HepG2 (cell line): ENCODE results near the gene UBE2R2. TPM values are rescaled to one million over a fixed set of nuclear protein-coding genes. Genes with fewer than 3 reads are reported as not detected.

Experiments
- FLYWCH1 ChIP-seq: sonication (generic); formaldehyde crosslinking; IDR thresholded peaks from 2 replicates; pipeline ENCODE4 v1.8.1; 2023; ENCODE audit warnings: mild to moderate bottlenecking, missing genetic modification reagents
- FOXA1 ChIP-seq, 2 experiments: fragments of 450-650 bp in 1 of 2; sonication (generic) in 1 of 2; formaldehyde crosslinking in 1 of 2; IDR thresholded peaks; 2 replicates each; pipeline versions ENCODE4 v1.4.0 to v1.6.1; 2016 to 2020; ENCODE audit warnings: missing genetic modification reagents in 1 of 2
- HMG20A ChIP-seq: IDR thresholded peaks from 2 replicates; pipeline ENCODE4 v1.6.1; 2016; ENCODE audit warnings: borderline replicate concordance
- HNF4A ChIP-seq: sonication (generic); formaldehyde crosslinking; IDR thresholded peaks from 2 replicates; pipeline ENCODE4 v1.4.0; 2020; ENCODE audit warnings: missing genetic modification reagents
- IRX3 ChIP-seq: sonication (generic); formaldehyde crosslinking; IDR thresholded peaks from 2 replicates; pipeline ENCODE4 v1.8.1; 2023; ENCODE audit warnings: mild to moderate bottlenecking, low read depth, missing genetic modification reagents, borderline replicate concordance
- JUN ChIP-seq: sonication (generic); formaldehyde crosslinking; IDR thresholded peaks from 2 replicates; pipeline ENCODE4 v1.4.0; 2020; ENCODE audit warnings: mild to moderate bottlenecking, missing genetic modification reagents
- MEF2D ChIP-seq: sonication (generic); formaldehyde crosslinking; IDR thresholded peaks from 2 replicates; pipeline ENCODE4 v1.5.1; 2020; ENCODE audit warnings: mild to moderate bottlenecking, missing genetic modification reagents
- NAIF1 ChIP-seq: sonication (generic); formaldehyde crosslinking; IDR thresholded peaks from 2 replicates; pipeline ENCODE4 v1.5.0; 2020; ENCODE audit warnings: mild to moderate bottlenecking, missing genetic modification reagents, borderline replicate concordance
- RCOR2 ChIP-seq: IDR thresholded peaks from 2 replicates; pipeline ENCODE4 v1.6.1; 2016; ENCODE audit warnings: missing biosample characterization, missing genetic modification reagents
- RNF2 ChIP-seq: fragments of 450-650 bp; conservative IDR thresholded peaks from 2 replicates; pipeline ENCODE4 v1.6.1; 2016; ENCODE audit warnings: low read depth
- SMAD3 ChIP-seq: sonication (generic); formaldehyde crosslinking; IDR thresholded peaks from 2 replicates; pipeline ENCODE4 v1.4.0; 2020; ENCODE audit warnings: missing genetic modification reagents
- SP140L ChIP-seq: sonication (generic); formaldehyde crosslinking; IDR thresholded peaks from 2 replicates; pipeline ENCODE4 v1.4.0; 2020; ENCODE audit warnings: missing genetic modification reagents, borderline replicate concordance
- ZBTB7A ChIP-seq: sonication (generic); formaldehyde crosslinking; IDR thresholded peaks from 2 replicates; pipeline ENCODE4 v1.8.0; 2022; ENCODE audit warnings: mild to moderate bottlenecking, missing genetic modification reagents
- ZC3H4 ChIP-seq: sonication (generic); formaldehyde crosslinking; IDR thresholded peaks from 2 replicates; pipeline ENCODE4 v1.4.0; 2020; ENCODE audit warnings: missing genetic modification reagents, borderline replicate concordance
- ZNF598 ChIP-seq: sonication (generic); formaldehyde crosslinking; IDR thresholded peaks from 2 replicates; pipeline ENCODE4 v1.5.1; 2020; ENCODE audit warnings: mild to moderate bottlenecking, missing genetic modification reagents, borderline replicate concordance
- ZNF674 ChIP-seq: sonication (generic); formaldehyde crosslinking; IDR thresholded peaks from 2 replicates; pipeline ENCODE4 v1.5.0; 2020; ENCODE audit warnings: low read depth, mild to moderate bottlenecking, missing genetic modification reagents
- ZNF891 ChIP-seq: sonication (generic); formaldehyde crosslinking; IDR thresholded peaks from 2 replicates; pipeline ENCODE4 v1.5.0; 2020; ENCODE audit warnings: mild to moderate bottlenecking, missing genetic modification reagents
- polyA plus RNA-seq, 8 experiments: library from polyadenylated mRNA; depleted of rRNA in 3 of 8; stranded (reverse) in 7 of 8; unstranded in 1 of 8; fragments of >200 nt; fragmentation: Illumina TruSeq in 4 of 8; extraction: Trizol in 4 of 8; gene quantifications; 2 replicates each; pipeline versions ENCODE4 v1.2.1 to v1.2.3, GENCODE V29; 2011 to 2016; ENCODE audit warnings: low read depth in 4 of 8, missing spikeins in 1 of 8, mixed read lengths in 1 of 8; ENCODE audit not compliant: insufficient read depth in 1 of 8
- total RNA-seq, 5 experiments: library from RNA; depleted of rRNA; stranded (reverse); fragments of >200 nt; fragmentation: Illumina TruSeq; extraction: Trizol; gene quantifications; 2 replicates each; pipeline ENCODE4 v1.2.3, GENCODE V29; 2016; ENCODE audit warnings: low read depth in 1 of 5
- TF ChIP-seq, protein P1 (sequence below): sonication (generic); formaldehyde crosslinking; IDR thresholded peaks from 2 replicates; pipeline ENCODE4 v1.4.0; 2020; ENCODE audit warnings: missing genetic modification reagents
- TF ChIP-seq, protein P2 (sequence below): sonication (generic); formaldehyde crosslinking; conservative IDR thresholded peaks from 2 replicates; pipeline ENCODE4 v1.5.0; 2020; ENCODE audit warnings: missing genetic modification reagents
- TF ChIP-seq, protein P3 (sequence below): sonication (generic); formaldehyde crosslinking; IDR thresholded peaks from 2 replicates; pipeline ENCODE4 v1.8.1; 2022; ENCODE audit warnings: mild to moderate bottlenecking, missing genetic modification reagents

UBE2R2 gene
- total and polyA plus RNA-seq, 2 of the 13 experiments (the other 11 are each of a cell fraction or from before 2014, with no cell fraction given) = 14.8 to 20.9 TPM

DNA sequence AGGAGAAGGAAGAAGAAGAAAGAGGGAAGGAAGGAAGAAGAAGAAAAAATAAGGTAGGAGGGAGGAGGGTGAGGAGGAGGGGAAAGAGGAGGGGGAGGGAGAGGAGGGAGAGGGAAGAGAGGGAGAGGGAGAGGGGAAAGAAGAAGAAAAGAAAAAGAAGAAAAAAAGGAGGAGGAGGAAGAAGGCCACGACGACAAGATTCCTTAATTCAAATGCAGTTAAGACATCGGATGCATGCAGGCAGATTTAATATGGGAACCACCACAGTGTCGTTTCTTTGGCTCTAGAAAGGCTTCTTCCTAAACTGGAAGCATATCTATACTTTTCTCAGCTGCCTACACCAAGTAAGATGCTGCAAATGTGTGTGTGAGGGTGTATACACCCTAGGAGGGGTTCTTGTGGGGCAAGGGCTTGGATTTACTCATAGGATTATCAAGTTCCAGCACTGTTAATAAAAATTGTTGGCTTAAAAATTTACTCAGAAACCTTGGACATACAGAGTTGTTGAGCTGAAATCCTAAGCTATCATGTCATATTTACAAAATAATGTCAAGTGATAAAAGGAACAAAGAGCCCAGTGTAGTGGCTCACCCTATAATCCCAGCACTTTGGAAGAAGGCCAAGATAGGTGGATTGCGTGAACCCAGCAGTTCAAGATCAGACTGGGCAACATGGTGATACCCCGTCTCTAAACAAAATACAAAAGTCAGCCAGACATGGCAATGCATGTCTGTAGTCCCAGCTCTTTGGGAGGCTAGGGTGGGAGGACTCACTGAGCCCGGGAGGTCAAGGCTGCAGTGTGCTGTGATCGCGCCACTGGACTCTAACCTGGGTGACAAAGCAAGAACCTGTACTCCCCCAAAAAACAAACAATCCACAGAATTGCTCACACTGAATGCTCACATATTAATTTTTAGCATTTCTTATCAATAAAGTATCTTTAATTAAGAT is 123.2 kb downstream of the UBE2R2 start (continued):
- TF ChIP-seq, protein P1, sequence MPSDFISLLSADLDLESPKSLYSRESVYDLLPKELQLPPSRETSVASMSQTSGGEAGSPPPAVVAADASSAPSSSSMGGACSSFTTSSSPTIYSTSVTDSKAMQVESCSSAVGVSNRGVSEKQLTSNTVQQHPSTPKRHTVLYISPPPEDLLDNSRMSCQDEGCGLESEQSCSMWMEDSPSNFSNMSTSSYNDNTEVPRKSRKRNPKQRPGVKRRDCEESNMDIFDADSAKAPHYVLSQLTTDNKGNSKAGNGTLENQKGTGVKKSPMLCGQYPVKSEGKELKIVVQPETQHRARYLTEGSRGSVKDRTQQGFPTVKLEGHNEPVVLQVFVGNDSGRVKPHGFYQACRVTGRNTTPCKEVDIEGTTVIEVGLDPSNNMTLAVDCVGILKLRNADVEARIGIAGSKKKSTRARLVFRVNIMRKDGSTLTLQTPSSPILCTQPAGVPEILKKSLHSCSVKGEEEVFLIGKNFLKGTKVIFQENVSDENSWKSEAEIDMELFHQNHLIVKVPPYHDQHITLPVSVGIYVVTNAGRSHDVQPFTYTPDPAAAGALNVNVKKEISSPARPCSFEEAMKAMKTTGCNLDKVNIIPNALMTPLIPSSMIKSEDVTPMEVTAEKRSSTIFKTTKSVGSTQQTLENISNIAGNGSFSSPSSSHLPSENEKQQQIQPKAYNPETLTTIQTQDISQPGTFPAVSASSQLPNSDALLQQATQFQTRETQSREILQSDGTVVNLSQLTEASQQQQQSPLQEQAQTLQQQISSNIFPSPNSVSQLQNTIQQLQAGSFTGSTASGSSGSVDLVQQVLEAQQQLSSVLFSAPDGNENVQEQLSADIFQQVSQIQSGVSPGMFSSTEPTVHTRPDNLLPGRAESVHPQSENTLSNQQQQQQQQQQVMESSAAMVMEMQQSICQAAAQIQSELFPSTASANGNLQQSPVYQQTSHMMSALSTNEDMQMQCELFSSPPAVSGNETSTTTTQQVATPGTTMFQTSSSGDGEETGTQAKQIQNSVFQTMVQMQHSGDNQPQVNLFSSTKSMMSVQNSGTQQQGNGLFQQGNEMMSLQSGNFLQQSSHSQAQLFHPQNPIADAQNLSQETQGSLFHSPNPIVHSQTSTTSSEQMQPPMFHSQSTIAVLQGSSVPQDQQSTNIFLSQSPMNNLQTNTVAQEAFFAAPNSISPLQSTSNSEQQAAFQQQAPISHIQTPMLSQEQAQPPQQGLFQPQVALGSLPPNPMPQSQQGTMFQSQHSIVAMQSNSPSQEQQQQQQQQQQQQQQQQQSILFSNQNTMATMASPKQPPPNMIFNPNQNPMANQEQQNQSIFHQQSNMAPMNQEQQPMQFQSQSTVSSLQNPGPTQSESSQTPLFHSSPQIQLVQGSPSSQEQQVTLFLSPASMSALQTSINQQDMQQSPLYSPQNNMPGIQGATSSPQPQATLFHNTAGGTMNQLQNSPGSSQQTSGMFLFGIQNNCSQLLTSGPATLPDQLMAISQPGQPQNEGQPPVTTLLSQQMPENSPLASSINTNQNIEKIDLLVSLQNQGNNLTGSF (CRISPR knock-in tag) = no peak
- TF ChIP-seq ZNF674 (CRISPR knock-in tag) (no peak), ZC3H4 (no peak), RCOR2 (CRISPR knock-in tag) (peak; percentile 95), ZBTB7A (CRISPR knock-in tag) (no peak), HMG20A (peak; percentile 87; the same call in 1 of the 2 replicates), JUN (CRISPR knock-in tag) (0 out of 2 replicates have a peak, but pooled peaks have one; percentile 74), NAIF1 (CRISPR knock-in tag) (peak; percentile 48; the same call in 1 of the 2 replicates), RNF2 (no peak), SP140L (0 out of 2 replicates have a peak, but pooled peaks have one; percentile 44), ZNF891 (CRISPR knock-in tag) (no peak), IRX3 (no peak), ZNF598 (CRISPR knock-in tag) (no peak), FOXA1 (IDR thresholded peaks at IDR 0.05) (no peak), FOXA1 (CRISPR knock-in tag; IDR thresholded peaks at IDR 0.05) (peak; percentile 71), HNF4A (CRISPR knock-in tag) (peak; percentile 98), MEF2D (CRISPR knock-in tag) (no peak), FLYWCH1 (CRISPR knock-in tag) (no peak), SMAD3 (CRISPR knock-in tag) (peak; percentile 73)
- TF ChIP-seq, protein P2, sequence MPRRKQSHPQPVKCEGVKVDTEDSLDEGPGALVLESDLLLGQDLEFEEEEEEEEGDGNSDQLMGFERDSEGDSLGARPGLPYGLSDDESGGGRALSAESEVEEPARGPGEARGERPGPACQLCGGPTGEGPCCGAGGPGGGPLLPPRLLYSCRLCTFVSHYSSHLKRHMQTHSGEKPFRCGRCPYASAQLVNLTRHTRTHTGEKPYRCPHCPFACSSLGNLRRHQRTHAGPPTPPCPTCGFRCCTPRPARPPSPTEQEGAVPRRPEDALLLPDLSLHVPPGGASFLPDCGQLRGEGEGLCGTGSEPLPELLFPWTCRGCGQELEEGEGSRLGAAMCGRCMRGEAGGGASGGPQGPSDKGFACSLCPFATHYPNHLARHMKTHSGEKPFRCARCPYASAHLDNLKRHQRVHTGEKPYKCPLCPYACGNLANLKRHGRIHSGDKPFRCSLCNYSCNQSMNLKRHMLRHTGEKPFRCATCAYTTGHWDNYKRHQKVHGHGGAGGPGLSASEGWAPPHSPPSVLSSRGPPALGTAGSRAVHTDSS (CRISPR knock-in tag) = no peak
- TF ChIP-seq, protein P3, sequence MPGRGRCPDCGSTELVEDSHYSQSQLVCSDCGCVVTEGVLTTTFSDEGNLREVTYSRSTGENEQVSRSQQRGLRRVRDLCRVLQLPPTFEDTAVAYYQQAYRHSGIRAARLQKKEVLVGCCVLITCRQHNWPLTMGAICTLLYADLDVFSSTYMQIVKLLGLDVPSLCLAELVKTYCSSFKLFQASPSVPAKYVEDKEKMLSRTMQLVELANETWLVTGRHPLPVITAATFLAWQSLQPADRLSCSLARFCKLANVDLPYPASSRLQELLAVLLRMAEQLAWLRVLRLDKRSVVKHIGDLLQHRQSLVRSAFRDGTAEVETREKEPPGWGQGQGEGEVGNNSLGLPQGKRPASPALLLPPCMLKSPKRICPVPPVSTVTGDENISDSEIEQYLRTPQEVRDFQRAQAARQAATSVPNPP (CRISPR knock-in tag) = 0 out of 2 replicates have a peak, but pooled peaks have one; percentile 78
